Pulmonary artery endothelial cell (primary cell): Measurements from ENCODE around the gene MAB21L2. TPM values are rescaled to one million over a fixed set of nuclear protein-coding genes. Genes with fewer than 3 reads are reported as not detected.
"Not testable (repeated sequence)": the region's sequence is repeated elsewhere in the genome, so short reads cannot be mapped to it uniquely, and the experiment has no call there.

ENCODE experiments used
- DNase-seq: peaks from one replicate; pipeline ENCODE4 v3.0.0-alpha.2; 2011; ENCODE audit warnings: low read depth, low spot score
- total RNA-seq: library from RNA; depleted of rRNA; stranded (reverse); fragments of >200 nt; gene quantifications from 2 replicates; pipeline ENCODE4 v1.2.3, GENCODE V29; 2014

MAB21L2 gene
- total RNA-seq, result 0.32 and 0.66 TPM in 2 replicates

- DNase-seq, result no peak
These were observed at the start of gene MAB21L2 for GRCh38 chr4:150582146-150582872. Gene MAB21L2, plus strand, starts transcription at chr4:150582151. Its CDS starts 879 bp downstream, at chr4:150583030.

GRCh38 chr4:150533673-150534072, 48.3 kb upstream of the MAB21L2 start:
- DNase-seq, result no peak

GRCh38 chr4:150534818-150535217, 47.1 kb upstream of the MAB21L2 start:
- DNase-seq, result no peak

DNA sequence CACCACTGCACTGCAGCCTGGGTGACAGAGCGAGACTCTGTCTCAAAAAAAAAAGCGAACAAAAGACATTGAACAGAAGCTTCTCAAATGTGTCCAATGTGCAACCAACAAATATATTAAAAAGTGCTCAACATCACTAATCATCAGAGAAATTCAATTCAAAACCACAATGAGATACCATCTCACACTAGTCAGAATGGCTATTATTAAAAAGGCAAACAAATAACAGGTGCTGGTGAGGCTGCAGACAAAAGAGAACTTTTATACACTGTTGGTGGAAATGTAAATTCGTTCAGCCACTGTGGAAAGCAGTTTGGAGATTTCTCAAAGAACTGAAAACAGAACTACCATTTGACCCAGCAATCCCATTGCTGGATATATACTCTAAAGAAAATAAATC, 44.0 kb upstream of the MAB21L2 start:
- DNase-seq, result not testable (repeated sequence)

DNA sequence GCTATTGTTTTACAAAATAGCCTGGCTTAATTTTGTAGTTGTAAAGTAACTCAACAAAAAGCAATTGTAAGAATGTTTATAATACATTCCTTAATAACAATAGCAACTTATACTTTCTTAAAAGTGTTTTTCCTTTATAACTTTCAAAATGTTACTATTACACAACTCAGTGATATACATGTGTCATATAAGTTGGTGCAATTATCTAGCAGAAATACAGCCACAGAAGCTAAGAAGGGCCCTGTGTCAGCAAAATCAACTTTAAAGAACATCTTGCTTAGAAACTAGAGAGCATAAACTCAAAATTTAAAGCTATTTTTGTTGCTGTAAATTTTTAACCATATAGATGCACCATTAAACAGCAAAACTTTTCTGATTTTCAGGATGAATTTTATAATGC, 41.4 kb upstream of the MAB21L2 start:
- DNase-seq, result no peak

- no peak for DNase-seq
These were observed 41.0 kb upstream of the MAB21L2 start for GRCh38 chr4:150540959-150541360.

DNA sequence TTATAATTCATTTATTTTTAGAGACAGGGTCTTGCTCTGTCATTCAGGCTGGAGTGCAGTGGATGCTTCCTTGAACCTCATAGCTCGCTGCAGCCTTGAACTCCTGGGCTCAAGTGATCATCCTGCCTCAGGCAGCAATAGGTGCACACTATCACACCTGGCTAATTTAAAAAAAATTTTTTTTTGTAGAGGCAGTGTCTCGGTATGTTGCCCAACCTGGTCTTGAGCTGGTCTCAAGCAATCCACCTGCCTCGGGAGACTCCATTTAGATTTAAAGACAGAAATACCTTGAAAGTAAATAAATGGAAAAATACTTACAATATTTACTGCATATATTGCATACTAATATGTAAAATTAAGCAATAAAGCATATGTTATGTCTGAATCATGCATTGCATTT, 40.3 kb upstream of the MAB21L2 start:
- DNase-seq, result no peak

GRCh38 chr4:150543042-150543441, 38.9 kb upstream of the MAB21L2 start:
- no peak for DNase-seq

GRCh38 chr4:150546286-150546685, 35.7 kb upstream of the MAB21L2 start:
- no peak for DNase-seq

GRCh38 chr4:150547154-150547838, 34.7 kb upstream of the MAB21L2 start:
- DNase-seq, result no peak

DNA sequence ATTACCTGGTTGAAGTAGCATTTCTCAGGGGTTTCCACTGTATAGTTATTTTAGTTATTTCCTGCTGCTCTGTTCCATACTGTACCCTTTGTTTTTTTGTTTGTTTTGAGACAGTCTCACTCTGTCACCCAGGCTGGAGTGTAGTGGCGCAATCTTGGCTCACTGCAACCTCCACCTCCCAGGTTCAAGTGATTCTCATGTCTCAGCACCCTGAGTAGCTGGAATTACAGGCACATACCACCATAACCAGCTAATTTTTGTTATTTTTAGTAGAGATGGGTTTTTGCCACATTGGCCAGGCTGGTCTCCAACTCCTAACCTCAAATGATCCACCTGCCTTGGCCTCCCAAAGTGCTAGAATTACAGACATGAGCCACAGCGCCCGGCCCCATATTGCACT, 24.1 kb upstream of the MAB21L2 start:
- DNase-seq, result not testable (repeated sequence)

DNA sequence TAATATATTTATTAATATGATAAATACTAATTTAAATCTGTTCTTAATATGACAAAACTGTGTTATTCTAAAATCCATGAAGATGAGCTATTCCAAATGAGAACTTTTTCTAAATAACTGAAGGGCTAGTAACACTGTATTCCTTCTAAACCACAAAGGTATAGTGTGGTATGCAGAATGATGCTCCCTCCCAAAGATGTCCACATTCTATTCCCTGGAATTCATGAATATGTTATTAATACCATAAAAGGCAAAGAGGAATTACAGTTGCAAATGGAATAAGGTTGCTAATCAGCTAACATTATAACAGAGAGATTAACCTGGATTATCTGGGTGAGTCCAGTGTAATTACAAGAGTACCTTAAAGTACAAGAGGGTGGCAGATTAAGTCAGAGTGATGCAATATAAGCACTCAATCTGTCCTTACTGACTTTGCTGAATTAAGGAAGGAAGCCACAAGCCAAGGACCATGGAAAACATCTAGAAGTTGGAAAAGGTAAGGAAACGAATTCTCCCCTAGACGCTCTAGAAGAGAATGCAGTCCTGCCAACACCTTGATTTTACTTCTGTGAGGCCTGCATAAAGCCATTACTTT, 20.7 kb upstream of the MAB21L2 start:
- DNase-seq, result no peak

DNA sequence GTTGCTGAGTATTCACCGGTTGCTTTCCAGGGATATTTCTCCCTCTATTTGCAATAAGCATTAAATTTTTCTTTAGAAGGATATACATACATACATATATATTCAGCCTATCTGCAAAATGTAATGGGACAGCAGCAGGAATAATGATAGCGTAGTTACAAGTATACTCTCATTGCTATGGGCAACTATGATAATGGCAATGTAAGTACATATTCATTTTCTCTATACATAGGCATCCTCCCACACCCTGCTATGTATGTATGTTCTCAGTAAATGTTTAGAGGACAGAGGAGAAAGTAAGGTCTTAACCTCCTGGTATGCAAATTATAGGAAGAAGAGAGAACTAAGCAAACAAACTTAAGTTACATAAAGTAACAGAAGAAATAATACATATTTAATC, 19.7 kb upstream of the MAB21L2 start:
- DNase-seq, result no peak

DNA sequence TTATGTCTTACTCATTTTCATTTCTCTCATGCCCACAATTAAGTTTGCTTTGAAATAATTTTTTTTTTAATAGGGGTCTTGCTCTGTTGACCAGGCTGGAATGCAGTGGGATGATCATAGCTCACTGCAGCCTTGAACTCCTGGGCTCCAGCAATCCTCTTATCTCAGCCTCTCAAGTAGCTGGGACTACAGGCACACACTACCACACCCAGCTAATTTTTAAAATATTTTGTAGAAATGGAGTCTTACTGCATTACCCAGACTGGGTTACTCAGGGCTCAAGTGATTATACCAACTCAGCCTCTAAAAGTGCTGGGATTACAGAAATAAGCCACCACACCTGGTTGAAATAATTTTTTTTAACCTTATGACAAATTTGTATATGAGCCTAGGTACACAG, 19.2 kb upstream of the MAB21L2 start:
- DNase-seq, result no peak

GRCh38 chr4:150564967-150565366, 17.0 kb upstream of the MAB21L2 start:
- not testable (repeated sequence) for DNase-seq

- no peak for DNase-seq
These were observed 14.9 kb upstream of the MAB21L2 start for GRCh38 chr4:150567070-150567469.

GRCh38 chr4:150569384-150569987, 12.5 kb upstream of the MAB21L2 start:
- no peak for DNase-seq

GRCh38 chr4:150569998-150570535, 11.9 kb upstream of the MAB21L2 start:
- no peak for DNase-seq

- no peak for DNase-seq
These were observed 11.1 kb upstream of the MAB21L2 start for GRCh38 chr4:150570862-150571261.

- no peak for DNase-seq
These were observed 9.0 kb upstream of the MAB21L2 start for GRCh38 chr4:150572704-150573504.

DNA sequence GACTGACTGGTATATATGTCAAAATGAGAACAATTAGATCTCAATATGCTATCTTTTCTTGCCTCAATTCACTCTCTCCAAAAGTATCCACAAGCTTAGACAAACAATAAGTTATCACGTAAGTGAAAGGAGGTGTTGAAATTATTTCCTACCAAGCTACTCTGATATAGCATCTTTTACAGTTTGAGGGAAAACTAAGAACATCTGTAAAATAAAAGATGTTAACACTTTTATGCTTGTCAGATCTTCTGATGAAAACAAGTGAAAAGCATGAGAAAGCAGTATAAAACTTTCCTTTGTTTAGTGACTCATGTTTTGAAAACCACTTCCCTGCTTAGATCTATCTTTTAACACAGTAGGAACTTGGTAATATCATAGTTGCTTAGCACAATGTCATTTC, 8.4 kb upstream of the MAB21L2 start:
- DNase-seq, result no peak
